A549 treated with ZK216348 at 1 μM for 4 hours (cell line): ENCODE data around the gene GPRIN2. TPM values are rescaled to one million over a fixed set of nuclear protein-coding genes. Genes with fewer than 3 reads are reported as not detected.

Source experiments
- total RNA-seq: library from RNA; stranded (reverse); fragments of 200-300 nt; extraction: Qiagen RNA extraction; gene quantifications from 5 replicates; pipeline ENCODE4 v1.2.3, GENCODE V29; 2022; ENCODE audit warnings: low read depth

GPRIN2 gene
- 18.5 to 45.5 TPM (median 38.5 TPM) in 5 replicates for total RNA-seq

DNA sequence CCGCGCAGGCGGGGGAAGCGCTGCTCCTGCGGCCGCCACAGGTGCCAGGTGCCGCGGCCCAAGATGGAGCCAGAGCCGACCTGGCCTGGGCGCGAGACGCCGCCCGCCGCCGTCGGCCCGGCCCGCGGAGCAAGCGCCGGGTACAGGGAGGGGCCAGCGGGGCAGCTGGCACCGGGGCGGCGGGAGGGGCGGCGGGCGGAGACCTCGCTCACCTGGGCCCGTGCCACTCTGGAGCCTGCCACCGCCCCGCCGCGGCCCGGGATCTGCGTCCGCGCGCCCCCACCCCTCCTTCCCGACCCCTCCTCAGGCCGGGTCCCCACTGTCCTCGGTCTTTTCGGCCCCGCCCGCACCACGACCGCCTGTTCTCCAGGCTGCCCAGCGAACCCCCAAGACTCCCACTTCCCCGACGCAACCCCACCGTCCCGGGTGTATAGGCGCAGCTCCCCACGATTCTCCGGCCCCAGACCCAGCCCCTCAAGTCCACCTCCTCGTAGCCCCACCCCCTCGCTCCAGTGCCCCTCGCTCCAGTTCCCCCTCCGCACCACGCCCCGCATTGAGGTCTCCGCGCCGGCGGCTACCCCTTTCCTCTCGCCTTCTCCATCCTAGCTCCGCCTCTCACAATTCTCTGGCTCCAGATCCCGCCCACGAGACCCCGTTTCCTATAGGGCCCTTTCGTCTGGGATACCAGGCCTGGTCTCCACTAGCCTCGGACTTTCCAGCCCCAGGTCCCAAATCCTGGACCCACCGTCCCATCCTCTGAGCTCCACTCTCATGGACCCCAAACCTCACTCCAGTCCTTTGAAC, at the start of gene GPRIN2:
Gene GPRIN2, minus strand, starts transcription at position 144 of the 804 bp plus-strand sequence. CDS start 5,922 bp downstream, outside the sequence.

DNA sequence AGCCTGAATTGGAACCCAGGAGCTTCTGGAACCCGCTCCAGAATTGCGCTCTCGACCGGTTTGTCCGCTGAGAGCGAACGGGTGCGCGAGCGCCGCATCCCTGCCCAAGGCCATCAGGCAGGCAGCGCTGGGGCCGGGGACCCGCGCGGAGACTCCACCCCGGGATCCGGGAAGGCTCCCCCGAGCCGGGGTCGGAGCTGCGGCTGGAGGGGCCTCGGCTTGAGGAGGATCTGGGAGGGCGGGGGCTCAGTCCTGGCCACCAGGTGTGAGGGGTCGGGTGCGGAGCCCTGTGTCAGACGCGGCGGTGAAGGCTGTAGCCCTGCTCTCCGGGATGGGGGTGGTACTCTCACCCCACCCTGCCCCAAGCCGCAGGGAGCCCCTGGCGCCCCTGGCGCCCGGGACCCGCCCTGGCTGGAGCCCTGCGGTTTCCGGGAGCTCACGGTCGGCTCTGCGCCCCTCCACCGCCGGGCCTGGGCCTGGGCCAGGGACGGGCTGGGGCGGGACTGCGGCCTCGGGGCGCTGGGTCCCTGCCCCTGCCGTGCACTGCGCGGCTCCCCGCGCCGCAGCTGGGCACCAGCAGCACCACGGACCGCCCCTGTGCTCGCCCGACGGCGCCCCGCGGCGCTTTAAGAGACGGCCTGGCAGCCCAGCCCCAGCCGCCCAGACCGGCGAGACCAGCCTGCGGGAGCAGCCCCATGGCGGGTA, 22.2 kb upstream of the GPRIN2 start, which contains the start of gene SYT15:
Gene SYT15, plus strand, starts transcription at position 655 of the 705 bp plus-strand sequence. Its CDS starts 41 bp downstream, at position 696.

Other genes with a start within 250 kb of the GPRIN2 start
- gene ANXA8L1, start 180.9 kb downstream of the GPRIN2 start, total RNA-seq: 98.4 to 133 TPM (median 107 TPM) in 5 replicates
- 31.8 to 57.9 TPM (median 44.7 TPM) in 5 replicates for gene NPY4R, start 90.7 kb downstream of the GPRIN2 start, total RNA-seq
- gene SYT15, start 22.5 kb upstream of the GPRIN2 start, total RNA-seq: 2.0 to 3.9 TPM (median 2.3 TPM) in 5 replicates